Ectodermal cell (in vitro differentiated cells): Measurements from ENCODE around the gene SLC25A21.

Source experiments
- H3K27ac ChIP-seq: 2 replicates; pipeline ENCODE4 v1.7.0; 2013; ENCODE audit warnings: mild to moderate bottlenecking, low read depth, low read length; ENCODE audit not compliant: insufficient read depth, poor library complexity, severe bottlenecking
- H3K27me3 ChIP-seq: 2 replicates; pipeline ENCODE4 v1.7.0; 2013; ENCODE audit warnings: mild to moderate bottlenecking, low read length; ENCODE audit not compliant: insufficient read depth, control insufficient read depth, poor library complexity, severe bottlenecking
- H3K36me3 ChIP-seq: one replicate; pipeline ENCODE4 v1.7.0; 2013; ENCODE audit warnings: low read length; ENCODE audit not compliant: control insufficient read depth, insufficient read depth
- H3K4me1 ChIP-seq: one replicate; pipeline ENCODE4 v1.7.0; 2013; ENCODE audit warnings: low read length; ENCODE audit not compliant: control insufficient read depth, insufficient read depth
- H3K4me3 ChIP-seq: 2 replicates; pipeline ENCODE4 v1.7.0; 2013; ENCODE audit warnings: low read depth, low read length, control low read depth; ENCODE audit not compliant: insufficient read depth
- H3K9me3 ChIP-seq: 2 replicates; pipeline ENCODE4 v1.7.0; 2013; ENCODE audit warnings: mild to moderate bottlenecking, low read length, moderate library complexity; ENCODE audit not compliant: control insufficient read depth
- WGBS, 2 experiments: methylation state at CpG; one replicate each; pipeline ENCODE4 v1.1.7; 2013; ENCODE audit warnings: missing lambda C conversion rate in 2 of 2; 5-methylcytosine and 5-hydroxymethylcytosine counted together

The SLC25A21 gene

DNA sequence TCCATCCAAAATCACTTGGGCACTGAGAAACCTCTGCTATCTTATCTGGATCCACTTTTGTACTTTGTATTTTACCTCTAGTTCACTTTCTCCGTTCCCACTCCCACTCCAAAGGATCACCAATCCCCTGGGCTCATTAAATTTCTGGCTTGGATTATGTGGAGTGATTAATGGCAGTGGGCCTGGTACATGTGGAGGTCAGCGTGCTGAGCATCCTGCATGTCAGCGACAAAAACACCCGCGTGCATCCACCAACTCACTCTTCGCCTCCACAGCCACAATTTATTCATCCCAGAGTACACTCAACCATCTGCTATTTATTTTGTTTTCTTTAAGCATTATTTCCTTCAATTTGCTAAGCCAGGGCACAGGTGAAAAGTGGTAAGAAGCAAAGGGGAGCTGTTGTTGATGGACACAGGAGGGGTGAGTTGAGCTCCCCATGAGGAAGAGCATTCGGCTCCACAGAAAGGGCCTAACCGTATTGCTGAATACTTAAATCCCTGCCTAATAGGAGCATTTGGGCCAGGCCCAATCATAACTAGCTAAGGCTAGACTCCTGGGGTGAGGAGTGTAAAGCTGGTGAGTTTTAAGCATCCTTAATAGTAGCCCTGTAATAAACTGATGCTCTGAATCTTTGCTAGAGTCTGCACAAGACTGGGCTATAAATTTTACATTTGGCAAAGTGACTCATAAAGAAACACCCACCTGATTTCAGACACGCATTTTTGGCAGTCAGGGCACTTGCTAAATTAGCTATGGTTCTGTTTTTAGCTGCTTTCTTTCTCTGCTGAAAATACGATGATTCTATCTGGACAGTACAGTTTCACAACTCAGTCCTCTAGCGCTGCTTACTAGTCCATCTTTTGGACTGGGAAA is 137.8 kb downstream of the SLC25A21 start:
- no peaks in the 10 kb centered on the region for H3K36me3 ChIP-seq
- H3K27ac ChIP-seq, result no peak overlapping the region
- no peak overlapping the region for H3K4me3 ChIP-seq
- 90 to 94% methylated on average over 11 of the region's 11 CpGs for WGBS, 2 experiments
- H3K27me3 ChIP-seq, result no peaks in the 10 kb centered on the region
- no peaks in the 10 kb centered on the region for H3K9me3 ChIP-seq
- no peaks in the 10 kb centered on the region for H3K4me1 ChIP-seq

DNA sequence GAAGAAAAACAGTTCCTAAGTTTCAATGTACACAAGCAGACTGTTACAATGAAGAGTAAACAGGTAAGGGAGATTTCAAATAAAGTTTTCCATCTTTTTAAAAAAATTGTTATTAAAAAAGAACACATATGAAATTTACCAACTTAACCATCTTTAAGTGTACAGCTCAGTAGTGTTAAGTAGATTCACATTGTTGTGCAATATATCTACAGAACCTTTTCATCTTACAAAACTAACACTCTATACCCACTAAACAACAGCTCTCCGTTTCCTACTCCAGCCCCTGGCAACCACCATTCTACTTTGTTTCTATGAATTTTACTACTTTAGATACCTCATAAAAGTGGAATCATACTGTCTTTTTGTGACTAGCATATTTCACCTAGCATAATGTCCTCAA is 139.5 kb downstream of the SLC25A21 start:
- H3K9me3 ChIP-seq, result no peaks in the 10 kb centered on the region
- 100% methylated on average over 1 of the region's 1 CpG for WGBS, 2 experiments
- H3K4me3 ChIP-seq, result no peak overlapping the region
- H3K36me3 ChIP-seq, result no peaks in the 10 kb centered on the region
- no peaks in the 10 kb centered on the region for H3K4me1 ChIP-seq
- no peak overlapping the region for H3K27ac ChIP-seq
- no peaks in the 10 kb centered on the region for H3K27me3 ChIP-seq

DNA sequence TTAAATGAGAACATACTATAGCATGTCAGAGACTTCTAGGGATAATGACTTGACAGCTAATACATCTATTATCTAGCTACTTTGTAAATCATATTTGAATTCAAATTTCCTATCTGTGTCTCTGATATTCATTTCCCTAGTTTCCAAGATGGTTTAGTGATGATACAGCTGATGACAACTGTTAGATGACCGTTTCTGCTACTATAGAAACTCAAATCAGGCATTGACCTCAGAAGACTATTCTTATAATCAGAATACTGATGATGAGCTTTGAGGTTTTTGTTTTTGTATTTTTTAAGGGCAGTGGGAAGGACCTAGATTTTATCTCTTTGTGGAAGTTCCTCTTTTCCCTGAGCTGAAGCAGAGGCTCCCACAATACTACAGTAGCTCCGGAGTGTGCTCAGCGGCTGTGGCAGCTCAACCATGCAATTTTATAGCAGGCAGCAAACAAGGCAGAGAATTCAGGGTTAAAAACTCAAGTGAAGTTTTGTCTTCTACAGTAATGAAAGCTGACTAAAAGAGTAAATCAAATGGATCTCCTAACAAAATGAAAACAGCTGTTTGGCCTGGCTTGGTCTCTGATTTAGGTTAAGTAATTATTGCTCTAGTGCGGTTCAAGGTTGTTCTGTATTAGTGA is 145.1 kb downstream of the SLC25A21 start:
- no peaks in the 10 kb centered on the region for H3K36me3 ChIP-seq
- no peaks in the 10 kb centered on the region for H3K9me3 ChIP-seq
- no peak overlapping the region for H3K4me3 ChIP-seq
- no peaks in the 10 kb centered on the region for H3K27me3 ChIP-seq
- 92 to 95% methylated on average over 2 to 3 of the region's 4 CpGs for WGBS, 2 experiments
- no peaks in the 10 kb centered on the region for H3K4me1 ChIP-seq
- peak overlapping the region; percentile 12 for H3K27ac ChIP-seq

DNA sequence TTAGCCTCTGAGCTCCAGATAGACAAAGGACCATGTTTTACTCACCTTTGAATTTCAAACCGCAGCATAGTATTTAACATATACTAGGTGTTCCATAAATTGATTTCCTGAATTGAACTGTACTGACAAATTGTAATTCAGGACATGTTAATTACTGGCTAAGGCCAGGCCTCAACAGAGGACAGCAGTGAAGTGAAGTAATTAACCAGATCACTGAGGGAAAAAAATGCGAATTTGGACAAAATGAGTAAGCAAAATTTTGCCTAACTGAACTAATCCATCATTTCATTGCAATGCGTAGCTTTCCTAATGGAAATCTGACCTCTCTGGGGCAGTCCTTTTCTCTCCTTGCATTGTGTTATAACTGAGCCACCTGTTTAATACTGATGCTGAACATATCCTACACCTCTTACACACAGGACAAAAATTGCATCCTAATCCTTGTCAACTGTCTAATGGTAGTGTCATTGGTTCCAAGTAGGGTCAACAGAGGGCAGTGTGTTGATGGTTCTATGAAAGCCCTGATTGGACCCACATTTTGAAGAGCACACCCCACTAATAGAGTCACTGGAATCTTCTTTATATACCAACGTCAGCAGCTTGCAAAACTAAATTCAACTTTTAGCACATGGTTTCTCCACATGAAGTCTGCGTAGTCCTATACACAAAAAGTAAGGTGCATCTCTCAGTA is 148.4 kb downstream of the SLC25A21 start:
- H3K4me3 ChIP-seq, result no peak overlapping the region
- 92 to 95% methylated on average over 5 of the region's 5 CpGs for WGBS, 2 experiments
- no peaks in the 10 kb centered on the region for H3K9me3 ChIP-seq
- no peaks in the 10 kb centered on the region for H3K36me3 ChIP-seq
- no peaks in the 10 kb centered on the region for H3K4me1 ChIP-seq
- H3K27me3 ChIP-seq, result no peaks in the 10 kb centered on the region
- H3K27ac ChIP-seq, result no peak overlapping the region

DNA sequence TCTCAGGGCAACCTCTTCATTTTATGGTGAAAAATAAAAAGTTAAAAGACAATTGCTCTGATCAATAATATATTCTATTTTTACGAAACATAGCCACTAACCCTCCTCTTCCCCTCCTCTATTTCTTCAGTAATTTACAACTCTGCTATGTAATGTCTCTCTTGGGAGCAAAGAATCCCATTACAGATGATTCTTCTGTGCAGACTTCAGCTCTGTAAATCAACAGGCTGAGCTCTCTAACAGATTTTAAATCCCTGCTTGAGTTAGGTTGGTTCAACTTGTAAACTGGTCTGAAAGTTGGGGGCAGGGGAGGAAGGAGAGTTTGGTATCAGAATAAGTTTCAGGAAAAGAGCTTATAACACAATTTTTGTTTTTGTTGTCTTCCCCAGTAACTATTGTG is 151.0 kb downstream of the SLC25A21 start:
- no peak overlapping the region for H3K27ac ChIP-seq
- no peaks in the 10 kb centered on the region for H3K9me3 ChIP-seq
- H3K4me1 ChIP-seq, result no peaks in the 10 kb centered on the region
- H3K36me3 ChIP-seq, result no peaks in the 10 kb centered on the region
- no peaks in the 10 kb centered on the region for H3K27me3 ChIP-seq
- 86% methylated on average over 1 of the region's 1 CpG for WGBS, 2 experiments
- H3K4me3 ChIP-seq, result no peak overlapping the region

DNA sequence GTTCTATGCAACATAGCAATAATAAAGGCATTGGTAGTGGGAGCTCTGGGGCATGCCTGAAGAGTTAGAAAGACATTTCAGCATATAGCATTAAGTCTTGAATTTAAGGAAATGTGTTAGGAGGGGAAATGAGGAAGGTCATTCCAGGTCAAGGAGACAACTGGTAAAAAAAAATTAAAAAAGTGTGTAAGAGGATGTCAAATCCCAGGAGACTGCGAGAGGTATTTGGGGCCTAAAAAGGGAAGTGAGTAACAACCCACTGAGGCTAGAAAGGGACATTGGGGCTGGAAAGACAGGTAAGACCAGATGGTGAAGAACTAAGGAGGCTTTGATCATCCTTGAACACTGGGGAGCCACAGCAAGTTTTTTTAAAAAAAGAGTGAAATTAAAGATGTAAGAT is 152.9 kb downstream of the SLC25A21 start:
- no peaks in the 10 kb centered on the region for H3K27me3 ChIP-seq
- H3K4me1 ChIP-seq, result no peaks in the 10 kb centered on the region
- H3K4me3 ChIP-seq, result no peak overlapping the region
- H3K36me3 ChIP-seq, result no peaks in the 10 kb centered on the region
- WGBS, 2 experiments, result 91 to 93% methylated on average over 1 of the region's 1 CpG
- H3K27ac ChIP-seq, result no peak overlapping the region
- H3K9me3 ChIP-seq, result no peaks in the 10 kb centered on the region

DNA sequence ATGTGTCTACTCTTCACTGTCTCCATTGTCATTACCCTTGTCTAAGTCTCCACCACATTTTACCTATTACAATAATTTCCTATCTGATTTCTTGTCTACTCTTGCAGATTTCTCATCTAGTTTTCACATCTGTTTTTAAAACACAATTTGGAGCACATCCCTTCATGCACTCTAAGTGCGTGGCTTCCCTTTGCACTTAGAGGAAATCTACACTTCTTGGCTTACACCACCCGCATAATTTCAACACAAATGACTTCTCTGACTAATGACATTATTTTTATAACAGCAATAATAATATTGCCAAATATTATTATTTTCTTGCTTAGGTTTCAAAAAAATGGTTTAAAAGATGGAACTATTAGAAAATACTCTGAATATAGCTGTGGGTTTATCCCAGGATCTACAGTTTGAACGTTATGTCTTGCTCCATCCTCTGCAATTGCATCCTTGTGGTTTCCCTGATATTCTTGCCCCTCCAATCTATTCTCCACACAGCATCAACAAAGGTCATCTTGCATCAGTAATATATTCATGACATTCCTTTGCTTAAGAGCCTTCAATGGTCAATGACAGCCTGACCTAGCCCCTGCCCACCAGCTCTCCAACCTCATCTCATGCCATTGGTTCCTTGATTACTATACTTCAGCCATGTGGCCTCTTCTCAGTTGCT is 153.7 kb downstream of the SLC25A21 start:
- WGBS, 2 experiments, result 91 to 94% methylated on average over 3 of the region's 3 CpGs
- no peaks in the 10 kb centered on the region for H3K27me3 ChIP-seq
- H3K27ac ChIP-seq, result no peak overlapping the region
- no peak overlapping the region for H3K4me3 ChIP-seq
- H3K9me3 ChIP-seq, result no peaks in the 10 kb centered on the region
- no peaks in the 10 kb centered on the region for H3K36me3 ChIP-seq
- H3K4me1 ChIP-seq, result no peaks in the 10 kb centered on the region

DNA sequence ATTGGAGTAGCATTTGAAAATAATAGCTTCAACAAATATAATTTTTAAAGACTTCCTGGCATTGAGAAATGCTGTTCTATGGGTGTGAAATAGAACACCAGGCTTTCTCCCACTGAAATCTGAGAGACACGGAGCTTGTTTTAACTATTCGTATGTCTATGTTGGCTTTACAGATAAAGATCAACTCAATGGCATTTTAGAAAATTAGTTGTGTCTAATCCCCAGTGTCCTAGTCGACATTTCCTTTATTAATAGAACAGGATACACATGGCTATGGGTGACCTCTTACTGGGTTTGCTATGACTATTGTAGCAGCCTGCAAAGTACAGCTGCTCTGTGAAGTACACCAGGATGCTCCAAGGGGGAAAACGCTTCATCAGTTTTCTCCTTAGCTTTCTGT is 159.3 kb downstream of the SLC25A21 start:
- no peak overlapping the region for H3K27ac ChIP-seq
- H3K36me3 ChIP-seq, result no peaks in the 10 kb centered on the region
- WGBS, 2 experiments, result 88 to 95% methylated on average over 4 of the region's 4 CpGs
- no peaks in the 10 kb centered on the region for H3K4me1 ChIP-seq
- H3K9me3 ChIP-seq, result no peaks in the 10 kb centered on the region
- no peaks in the 10 kb centered on the region for H3K27me3 ChIP-seq
- no peak overlapping the region for H3K4me3 ChIP-seq

DNA sequence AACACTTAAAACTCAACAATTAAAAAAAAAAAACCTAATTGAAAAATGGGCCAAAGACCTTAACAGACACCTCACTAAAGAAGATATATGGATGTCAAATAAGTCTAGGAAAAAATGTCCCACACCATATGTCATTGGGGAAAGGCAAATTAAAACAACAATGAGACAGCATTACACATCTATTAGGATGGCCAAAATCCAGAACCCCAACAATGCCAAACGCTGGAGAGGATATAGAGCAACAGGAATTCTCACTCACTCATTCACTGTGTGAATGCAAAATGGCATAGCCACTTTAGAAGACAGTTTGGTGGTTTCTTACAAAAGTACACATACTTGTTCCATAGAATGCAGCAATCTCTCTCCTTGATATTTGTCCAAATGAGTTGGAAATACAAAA is 173.7 kb downstream of the SLC25A21 start:
- Histone ChIP-seq H3K27ac (no peak overlapping the region), H3K4me3 (no peak overlapping the region), H3K9me3 (no peaks in the 10 kb centered on the region), H3K27me3 (no peaks in the 10 kb centered on the region), H3K36me3 (no peaks in the 10 kb centered on the region), H3K4me1 (no peaks in the 10 kb centered on the region)
- 92 to 100% methylated on average over 1 of the region's 1 CpG for WGBS, 2 experiments

DNA sequence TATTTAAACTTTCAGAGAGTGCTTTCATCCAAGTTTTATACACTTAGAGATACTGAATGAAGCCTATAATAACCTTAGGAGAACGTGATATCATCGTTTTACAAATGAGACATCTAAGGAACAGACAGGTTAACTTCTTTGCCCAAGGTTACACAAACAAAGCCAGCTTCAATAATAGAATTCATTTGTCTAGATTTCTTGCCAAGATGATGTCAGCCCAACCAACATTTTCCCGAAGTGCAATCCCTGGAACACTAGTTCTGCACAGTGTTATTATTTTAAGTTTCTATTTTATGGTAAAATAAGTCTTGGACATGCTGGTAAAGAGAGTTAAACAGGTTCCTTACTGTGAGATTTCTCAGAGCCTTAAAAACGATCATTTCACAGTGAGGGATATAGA is 174.6 kb downstream of the SLC25A21 start:
- WGBS, 2 experiments, result 93 to 96% methylated on average over 4 of the region's 4 CpGs
- no peak overlapping the region for H3K27ac ChIP-seq
- H3K4me1 ChIP-seq, result no peaks in the 10 kb centered on the region
- no peaks in the 10 kb centered on the region for H3K36me3 ChIP-seq
- H3K9me3 ChIP-seq, result no peaks in the 10 kb centered on the region
- no peaks in the 10 kb centered on the region for H3K27me3 ChIP-seq
- no peak overlapping the region for H3K4me3 ChIP-seq
